CD4-positive, alpha-beta T cell treated with Interleukin-1 beta for 1 hour (primary cell): Measurements from ENCODE around the gene C8A.

ENCODE experiments used
- DNase-seq, 2 donors: peaks; one replicate each; pipeline ENCODE4 v3.0.0-alpha.2; 2020 to 2022

Gene C8A

DNA sequence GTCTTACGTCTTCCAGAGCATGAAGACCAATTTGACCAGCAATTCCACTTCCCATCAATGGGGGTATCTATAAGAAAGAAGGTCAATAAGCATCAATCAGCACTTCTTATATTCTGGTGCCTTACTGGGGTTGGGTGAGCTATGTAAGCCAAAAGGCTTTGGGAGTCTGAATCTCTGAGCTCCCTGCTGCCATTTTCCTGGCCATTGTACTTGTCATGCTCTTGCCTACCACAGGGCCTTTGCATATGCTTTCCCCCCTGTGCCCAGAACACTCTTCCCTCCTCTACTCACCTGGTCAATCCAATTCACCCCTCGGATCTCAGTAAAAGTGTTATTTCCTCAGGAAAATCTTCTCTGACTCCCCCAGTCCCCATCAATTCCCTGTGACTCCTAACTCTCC lies 74.9 kb downstream of the C8A start:
- no peak for DNase-seq

DNA sequence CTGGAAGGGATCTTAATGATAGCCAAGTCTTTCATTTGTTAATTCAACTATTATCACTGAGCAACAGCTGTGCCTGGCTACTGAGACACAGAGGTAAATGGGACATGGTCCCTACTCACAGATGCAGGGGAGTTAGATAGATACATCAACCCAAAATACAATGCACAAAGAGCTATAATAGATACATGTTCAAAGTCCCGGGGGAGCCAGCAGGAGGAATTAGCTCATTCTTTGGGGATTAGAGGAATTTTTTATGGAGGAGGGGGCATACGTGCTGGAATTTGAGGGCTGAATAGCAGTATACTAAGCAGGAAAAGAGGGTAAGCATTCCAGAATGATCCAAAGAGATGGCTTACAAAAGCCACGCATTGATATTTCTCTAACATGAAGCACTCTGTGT lies 76.6 kb downstream of the C8A start:
- no peak for DNase-seq

DNA sequence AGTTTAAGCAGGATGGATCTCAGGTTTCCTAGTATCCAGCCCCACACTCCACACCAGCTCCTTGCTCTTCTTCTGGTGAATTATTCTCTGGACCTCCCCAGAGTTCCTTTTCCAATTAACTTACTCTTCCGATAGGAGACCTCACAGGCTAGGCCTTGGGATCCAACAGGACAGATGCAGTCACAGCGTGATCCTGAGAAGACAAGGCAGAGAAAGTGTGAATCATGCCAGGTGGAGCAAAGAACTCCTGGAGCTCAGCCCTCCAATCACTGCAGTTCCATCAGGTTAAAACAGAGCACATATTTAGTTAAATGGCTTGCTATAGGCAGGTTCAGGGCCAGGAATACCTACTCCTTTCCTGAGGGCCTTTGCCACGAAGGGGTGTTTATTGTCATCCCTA lies 77.1 kb downstream of the C8A start:
- no peak for DNase-seq

DNA sequence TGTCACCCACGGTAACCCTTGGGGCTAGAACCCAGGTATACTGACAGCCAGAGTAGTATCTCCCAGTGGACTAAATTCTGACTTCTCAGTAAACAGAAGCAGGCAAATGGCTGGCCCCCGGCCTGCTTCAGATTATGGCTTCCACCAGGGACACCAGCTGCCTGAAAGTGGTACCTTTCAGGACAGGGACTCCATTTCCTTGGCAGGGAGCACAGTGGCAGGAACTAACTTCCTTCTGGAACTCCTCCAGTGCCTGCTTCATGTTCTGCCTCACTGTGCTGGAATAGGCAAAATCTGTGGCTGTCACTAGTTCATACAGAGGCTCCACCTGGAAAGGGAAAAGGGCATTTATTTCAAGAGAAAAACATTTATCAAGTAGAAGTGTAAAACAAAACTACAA lies 78.6 kb downstream of the C8A start:
- DNase-seq: no peak

DNA sequence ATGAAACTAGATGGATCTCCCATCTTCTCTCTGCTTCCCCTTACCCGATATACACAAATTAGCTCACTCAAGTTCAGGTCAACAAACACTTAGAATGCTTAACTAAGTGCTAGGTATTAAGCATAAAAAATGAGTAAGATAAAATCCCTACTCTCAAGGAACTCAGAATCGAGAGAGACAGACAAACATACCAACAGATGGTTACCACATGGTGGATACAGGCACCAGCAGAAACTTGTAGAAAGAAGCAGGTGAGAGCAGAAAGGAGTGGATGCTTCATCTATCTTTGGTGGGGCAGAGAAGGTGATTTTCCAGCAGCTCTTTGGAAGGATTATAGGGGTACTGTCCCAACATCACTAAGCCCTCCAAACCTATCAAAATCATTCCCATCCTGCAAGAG lies 79.0 kb downstream of the C8A start:
- DNase-seq: no peak

DNA sequence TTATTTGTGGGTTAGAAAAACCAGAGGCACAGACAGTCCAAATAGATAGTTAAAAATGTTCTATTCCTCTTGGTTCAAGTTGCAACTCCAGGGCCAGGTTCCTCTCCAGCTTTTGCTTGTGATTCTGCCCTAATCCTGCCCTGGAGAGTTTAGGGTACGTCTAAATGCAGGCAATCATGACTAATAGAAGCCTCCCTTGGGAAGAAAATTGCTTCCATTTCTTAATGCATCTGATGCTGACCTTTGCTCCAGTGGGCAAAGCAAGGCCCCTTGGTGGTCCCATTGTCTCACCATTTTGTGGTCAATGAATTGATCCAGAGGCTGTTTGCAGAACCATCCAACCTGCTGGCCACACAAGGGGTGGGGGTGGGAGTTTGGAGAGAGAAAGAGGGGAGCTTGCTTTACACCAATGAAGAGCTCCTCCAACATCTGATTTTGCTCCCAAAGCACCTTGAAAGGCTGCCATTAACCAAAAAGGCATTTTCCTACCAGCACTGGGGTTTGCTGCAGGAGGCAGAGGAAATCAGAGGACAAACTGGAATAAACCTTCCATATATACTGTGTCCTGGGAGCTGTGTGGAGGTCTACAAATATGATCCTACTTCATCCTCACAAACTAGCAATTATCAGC lies 79.9 kb downstream of the C8A start:
- DNase-seq: no peak

DNA sequence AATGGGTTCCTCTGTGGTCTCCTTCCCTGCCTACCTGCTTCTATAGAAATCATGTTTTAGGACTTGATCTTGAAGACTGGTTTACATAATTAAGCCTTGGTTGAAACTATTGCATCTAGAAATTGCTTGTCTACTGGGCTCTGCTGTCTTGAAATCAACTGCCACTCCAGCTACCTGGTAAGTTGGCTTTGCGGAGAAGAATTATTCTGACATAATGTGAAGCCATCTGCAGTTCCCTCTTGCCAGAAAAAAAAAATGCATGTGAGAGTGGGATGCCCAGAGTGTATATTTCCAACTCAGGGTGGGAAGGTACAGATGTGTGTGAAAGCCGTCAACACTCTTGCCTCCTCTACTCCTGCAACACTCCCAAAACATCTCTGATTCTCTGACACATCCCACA lies 84.0 kb downstream of the C8A start:
- DNase-seq: no peak

DNA sequence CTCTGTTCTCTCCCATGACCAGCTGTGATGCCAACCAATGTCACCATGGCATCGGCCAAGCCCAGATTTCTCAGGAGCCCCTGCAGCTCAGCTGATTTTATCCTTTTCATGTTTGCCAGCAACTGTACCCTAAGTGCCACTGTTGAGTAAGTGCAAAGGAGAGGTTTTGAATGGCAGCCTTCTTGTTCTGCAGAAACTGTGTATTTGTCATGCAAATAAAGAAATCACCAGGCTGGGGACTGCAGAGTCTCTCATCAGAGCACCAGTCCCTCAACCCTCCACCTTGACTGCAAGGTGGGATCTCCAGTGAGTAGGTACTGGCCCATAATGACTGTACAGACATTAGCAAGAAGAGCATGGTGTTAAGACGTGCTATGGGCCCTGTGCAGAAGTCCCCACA lies 84.6 kb downstream of the C8A start:
- no peak for DNase-seq

DNA sequence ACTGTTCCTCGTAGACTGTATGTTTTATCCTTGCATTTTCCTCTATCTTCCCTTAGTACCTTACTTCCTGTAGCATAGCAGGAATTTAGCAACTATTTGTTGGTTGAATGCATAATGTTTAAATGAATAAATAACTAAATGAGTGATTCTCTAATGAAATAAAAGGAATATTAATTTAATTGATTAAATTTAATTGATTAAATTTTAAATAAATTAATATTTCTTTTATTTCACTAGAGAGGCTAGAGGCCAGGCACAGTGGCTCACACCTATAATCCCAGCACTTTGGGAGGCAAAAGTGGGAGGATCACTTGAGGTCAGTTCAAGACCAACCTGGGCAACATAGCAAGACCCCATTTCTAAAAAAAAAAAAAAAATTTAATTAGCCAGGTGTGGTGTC lies 85.4 kb downstream of the C8A start:
- no peak for DNase-seq

DNA sequence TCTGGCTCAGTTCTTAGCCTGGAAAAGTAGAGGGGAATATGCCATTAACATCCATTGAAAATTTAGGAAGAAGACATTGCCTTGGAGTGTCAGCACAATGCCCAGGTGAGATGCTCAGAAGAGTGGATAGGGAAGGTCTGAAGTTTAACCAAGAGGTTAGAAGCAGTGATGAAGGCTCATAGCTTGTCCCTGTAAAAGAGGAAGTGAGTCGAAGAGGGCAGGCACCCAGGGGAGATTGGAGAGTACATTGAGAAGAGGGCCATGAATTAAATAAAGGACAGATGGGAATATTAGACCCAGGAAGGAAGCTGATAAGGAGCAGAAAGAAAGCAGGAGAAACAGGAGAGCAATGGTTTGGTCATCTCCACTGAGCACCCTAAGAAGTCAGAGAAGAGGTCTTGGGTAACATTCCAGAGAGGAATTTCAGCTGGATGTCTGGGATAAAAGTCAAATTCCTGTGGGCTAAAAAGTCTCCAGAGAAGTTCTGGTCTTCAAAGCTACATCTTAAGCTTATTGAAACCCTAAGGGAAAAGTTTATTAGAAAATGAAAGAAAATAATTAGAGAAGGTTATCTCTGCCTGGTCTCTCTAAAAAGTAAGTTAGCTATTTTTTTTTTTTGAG lies 93.9 kb downstream of the C8A start:
- no peak for DNase-seq

DNA sequence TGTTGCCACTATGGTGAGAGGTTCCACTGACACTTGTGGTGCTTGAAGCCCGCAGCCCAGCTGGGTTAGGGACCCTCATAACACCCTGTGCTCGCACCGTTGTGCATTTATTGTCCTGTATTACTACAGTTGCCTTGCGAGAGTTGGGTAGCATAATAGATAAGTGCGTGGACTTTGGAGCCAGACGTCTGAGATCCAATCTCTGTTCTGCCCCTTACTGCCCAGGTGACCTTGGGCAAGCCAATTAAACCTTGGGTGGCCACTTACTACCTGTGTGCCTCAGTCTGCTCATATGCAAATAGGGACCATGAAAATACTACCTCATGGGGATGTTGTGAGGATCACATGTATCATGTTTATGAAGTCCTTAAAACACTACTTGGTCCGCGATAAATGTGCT lies 97.9 kb downstream of the C8A start:
- no peak for DNase-seq

DNA sequence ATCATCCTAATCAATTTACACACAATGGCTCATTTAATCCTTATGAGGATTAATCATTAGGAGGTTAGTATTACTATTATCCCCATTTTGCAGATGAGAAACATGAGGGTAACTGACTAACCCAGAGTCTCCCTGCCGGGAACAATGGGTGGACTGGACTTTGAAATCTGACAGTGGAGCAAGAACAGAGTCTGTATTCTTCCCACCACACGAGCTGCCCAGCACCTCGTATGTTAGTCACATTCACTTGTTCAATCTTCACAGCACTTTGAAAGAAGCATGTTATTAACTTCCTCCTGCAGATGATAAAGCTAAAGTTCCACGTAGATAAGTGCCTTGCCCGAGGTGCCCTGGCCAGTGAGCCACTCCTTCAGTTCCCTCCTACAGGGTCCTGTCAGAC lies 98.8 kb downstream of the C8A start:
- DNase-seq: no peak

DNA sequence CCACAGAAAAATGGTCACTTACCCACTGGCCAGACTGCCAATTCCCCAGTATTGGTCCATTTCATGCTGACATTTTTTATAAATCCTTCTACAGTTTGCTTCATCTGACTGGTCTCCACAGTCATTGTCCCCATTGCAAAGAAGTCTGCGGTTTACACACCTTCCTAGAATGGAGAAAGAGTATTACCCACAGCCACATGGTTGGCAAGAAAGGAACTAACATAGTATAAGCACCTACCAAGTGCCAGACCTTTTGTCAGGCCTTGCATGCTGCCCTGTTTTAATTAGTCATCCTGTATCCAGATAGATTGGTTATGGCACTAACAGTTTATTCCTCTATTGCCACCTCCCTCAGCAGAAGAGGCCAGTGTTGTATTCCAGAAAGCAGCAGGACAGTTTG lies 100.1 kb downstream of the C8A start:
- no peak for DNase-seq

DNA sequence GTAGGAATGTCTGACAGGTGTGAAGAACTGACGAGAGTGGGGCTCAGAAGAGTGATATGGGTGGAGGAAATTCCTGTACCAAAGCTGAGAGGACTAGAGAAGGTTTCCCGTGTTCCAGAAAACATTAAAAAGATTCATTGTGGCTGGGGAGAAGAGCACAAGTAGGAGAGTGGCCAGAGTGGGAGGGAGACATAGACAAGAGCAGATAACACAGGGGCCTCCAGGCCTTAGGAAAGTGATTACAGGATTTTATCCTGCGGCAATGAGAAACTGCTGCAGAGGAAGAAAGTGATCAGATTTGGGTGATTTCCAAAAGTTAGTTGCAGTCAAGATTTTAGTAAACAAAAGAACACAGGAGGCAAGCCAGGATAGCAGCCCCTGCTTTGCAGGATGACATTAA lies 103.3 kb downstream of the C8A start:
- DNase-seq: no peak

DNA sequence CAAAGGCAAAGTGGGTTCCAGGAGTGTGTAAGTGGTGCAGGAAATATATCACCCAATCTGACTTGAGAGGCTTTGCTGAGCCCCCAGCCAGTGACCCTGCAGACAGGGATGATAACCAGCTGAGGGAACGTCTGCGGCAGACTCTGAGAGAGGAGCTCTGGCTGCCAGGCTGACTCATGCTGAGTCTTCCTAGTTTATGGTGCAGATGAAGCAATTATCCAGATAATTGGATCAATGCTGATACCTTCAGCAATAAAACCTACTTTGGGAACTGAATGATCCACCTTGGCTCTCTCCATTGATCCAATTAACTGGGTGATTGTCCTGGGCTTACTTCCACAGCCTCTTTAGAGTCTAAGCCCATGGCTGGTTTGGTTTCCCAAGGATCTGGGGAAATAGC lies 103.9 kb downstream of the C8A start:
- DNase-seq: no peak

DNA sequence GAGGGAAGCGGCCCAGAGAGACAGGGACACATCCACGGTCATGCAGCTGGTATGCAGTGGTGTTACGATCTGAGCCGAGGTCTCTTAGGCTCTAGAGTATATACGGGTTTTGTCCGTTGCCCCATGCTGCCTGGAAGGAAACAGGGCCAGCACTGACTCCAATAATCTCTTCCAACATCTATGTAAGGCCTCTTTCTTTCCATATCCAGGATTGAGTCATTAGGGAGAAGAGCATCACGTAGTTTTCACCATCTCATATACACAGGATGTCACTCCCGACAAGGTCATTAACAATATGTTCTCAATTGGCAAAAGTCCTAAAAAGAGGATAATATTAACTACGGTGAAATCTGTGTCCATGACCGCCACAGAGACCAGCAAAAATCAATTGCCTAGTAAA lies 106.8 kb downstream of the C8A start:
- DNase-seq: no peak

DNA sequence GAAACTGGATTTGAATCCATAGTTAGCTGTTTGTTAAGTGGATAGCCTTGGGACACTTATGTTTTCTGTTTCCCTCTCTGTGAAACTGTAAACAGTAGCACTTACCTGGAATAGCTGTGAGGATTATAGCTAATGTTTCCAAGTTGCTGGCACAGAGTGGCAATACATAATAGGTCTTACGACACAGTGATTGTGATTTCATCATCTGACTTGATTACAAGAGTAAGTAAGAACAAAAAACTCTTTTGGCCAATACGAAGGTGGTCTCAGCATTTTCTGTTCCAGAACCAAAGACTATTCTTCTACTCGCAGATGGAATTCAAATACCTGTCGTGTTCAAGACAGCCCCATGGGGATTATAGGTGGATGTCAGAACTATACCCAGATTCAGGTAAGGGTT lies 109.1 kb downstream of the C8A start:
- DNase-seq: no peak

DNA sequence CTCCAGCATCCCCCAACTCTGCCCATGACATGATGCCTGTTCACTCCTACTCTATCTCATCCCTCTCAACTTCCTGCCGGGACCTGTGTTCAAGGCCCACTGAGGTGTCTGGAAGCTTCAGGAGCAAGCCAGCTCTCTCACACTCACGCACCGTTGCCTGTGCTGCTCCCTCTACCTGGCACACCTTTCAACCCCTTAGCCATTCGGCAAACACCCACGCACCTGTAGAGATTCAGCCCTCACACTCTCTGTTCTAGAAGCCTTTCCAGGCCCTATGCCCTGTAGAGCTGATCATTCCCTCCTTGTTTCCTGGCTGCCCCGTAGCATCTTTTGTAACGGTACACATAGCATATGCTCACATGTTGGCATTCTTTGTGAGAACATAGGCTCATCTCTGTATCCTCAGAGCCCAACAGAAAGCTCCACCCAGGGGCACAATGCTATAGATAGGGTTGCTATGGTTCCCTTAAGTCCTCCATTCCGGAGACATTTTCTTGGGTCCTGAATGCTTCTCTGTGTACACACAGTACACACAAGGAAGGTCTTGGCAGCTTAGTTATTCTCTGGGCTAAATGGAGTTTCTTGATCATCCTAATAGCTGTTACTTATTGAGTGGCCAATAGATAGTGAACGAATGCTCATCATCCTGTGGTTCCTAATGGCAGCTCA lies 109.9 kb downstream of the C8A start:
- DNase-seq: no peak

DNA sequence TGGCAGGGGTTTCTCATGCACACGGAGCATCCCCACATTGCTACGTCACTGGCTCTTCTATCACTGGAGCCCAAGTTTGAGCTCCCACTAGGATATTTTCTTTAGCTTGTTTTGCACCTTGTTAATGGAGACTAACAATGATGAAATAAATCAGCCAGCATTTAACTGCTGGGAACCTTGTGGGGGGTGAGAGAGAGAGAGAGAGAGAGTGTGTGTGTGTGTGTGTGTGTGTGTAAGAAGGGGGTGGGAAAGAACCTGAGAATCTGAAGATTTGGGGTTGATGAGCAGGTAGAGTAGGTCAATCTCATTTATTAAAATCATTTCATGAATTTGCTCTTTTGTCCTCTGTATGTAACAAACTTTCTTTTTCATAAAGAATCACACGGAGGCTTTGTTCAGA lies 110.6 kb downstream of the C8A start:
- no peak for DNase-seq

DNA sequence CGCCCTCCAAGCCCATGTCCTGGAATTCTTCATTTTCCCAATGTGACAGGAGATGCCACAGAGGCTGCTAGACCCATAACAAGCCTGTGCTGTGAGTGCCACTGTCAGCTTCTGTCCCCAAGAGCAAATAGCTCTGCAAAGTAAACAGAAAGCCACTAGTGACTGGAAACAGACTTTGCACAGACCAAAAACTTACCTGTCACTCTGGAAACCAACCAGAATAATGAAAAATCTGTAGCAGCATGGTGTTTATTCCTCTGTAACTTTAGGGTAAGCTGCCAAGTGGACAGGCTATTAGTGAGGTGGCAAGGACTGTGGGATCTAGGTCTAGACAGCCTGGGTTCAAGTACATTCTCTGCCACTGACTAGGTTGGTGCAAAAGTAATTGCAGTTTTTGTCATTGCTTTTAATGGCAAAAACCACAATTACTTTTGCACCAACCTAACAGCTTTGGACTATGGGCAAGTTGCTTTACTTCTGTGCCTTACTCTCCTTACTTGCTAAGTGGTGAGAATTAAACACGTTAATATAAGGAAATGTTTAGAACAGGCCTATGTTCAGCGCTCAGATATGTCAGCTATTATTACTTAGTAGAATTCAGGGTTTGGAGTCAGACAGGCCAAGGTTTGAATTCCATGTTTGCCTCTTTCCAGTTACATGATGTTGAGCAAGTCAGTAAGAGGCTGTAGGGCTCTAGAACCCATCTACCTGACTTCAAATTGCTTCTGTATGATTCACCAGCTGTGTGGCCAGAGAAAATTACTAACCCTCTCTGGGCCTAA lies 111.5 kb downstream of the C8A start, which contains the start of gene C8B:
Gene C8B, minus strand, starts transcription at position 100 of the 782 bp plus-strand sequence. Its CDS starts 67 bp downstream, at position 33.
- DNase-seq: no peak

DNA sequence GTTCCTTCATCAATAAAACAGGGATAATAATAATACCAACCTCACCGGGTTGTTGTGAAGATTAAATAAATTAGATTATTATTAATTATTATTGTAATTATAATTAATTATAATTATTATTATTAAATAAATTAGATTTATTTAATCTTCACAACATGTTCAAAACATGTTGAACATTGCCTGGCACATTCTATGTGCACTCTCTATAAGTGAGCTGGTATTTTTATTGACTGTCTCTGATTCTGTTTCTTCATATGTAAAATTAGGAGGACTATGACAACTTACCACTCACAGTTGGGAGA lies 112.1 kb downstream of the C8A start:
- DNase-seq: no peak

DNA sequence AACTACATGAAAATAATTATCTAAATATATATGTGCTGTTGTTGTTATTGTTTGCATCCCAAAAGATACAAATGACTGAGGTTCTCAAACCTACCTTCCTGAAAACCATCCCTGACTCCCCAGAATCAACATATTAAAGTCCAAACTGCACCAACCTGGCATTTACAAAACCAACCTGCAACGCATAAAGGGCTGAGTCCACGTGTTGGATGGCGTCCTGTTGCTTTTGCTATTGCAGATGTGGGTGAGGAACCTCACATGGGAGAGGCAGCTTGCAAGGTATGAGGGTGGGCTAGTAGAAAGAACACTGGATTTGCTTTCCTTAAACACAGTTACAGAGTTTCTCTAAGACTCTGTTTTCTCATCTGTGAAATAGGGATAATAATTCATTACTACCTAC lies 112.8 kb downstream of the C8A start:
- DNase-seq: no peak
